Activated CD8-positive, alpha-beta memory T cell treated with anti-CD3 and anti-CD28 coated beads, Interleukin-2, amount 50 U/mL, for 48 hours (primary cell): ENCODE measurements around the gene THRSP.
"Not testable (repeated sequence)": the region's sequence is repeated elsewhere in the genome, so short reads cannot be mapped to it uniquely, and the experiment has no call there.

Experiments used
- DNase-seq: peaks from one replicate; pipeline ENCODE4 v3.0.0-alpha.2; 2020

Gene THRSP, protein sequence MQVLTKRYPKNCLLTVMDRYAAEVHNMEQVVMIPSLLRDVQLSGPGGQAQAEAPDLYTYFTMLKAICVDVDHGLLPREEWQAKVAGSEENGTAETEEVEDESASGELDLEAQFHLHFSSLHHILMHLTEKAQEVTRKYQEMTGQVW

GRCh38 chr11:78063440-78064181 lies at the start of gene THRSP:
Gene THRSP, plus strand, starts transcription at chr11:78063861. Its CDS starts 21 bp downstream, at chr11:78063882.
- DNase-seq = no peak

DNA sequence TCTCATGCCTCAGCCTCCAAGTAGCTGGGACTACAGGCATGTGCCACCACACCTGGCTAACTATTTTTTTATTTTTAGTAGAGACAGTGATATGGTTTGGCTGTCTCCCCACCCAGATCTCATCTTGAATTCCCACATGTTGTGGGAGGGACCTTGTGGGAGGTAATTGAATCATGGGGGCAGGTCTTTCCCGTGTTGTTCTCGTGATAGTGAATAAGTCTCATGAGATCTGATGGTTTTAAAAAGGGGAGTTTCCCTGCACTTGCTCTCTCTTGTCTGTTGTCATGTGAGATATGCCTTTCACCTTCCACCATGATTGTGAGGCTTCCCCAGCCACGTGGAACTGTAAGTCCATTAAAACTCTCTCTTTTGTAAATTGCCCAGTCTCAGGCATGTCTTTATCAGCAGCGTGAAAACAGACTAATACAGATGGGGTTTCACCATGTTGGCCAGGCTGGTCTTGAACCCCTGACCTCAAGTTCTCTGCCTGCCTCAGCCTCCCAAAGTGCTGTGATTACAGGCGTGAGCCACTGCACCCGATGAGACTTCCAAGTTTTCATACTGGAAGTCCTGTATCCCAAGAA lies 48.6 kb upstream of the THRSP start:
- DNase-seq = not testable (repeated sequence)

- DNase-seq = no peak
These were observed 47.8 kb upstream of the THRSP start for GRCh38 chr11:78015878-78016277.

DNA sequence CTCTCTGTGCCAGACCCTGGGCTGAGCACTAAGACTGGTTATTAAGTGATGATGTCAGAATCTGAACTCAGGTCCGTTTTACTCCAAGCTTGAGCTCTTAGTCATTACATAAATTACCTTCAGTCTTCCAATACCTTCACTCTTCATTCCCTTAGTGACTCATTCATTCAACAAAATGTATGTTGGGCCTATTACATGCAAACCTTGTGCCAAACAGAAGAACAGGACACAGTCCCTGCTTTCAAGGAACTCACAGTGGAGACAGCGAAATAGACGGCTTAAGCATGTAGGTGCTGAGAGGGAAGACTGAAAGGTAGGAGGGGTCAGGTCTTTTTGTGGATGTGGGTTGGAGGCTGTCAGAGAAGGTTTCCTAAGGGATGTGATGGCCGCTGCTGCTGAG lies 43.9 kb upstream of the THRSP start:
- DNase-seq = no peak

GRCh38 chr11:78020246-78020645 lies 43.4 kb upstream of the THRSP start:
- no peak for DNase-seq

GRCh38 chr11:78021611-78022010 lies 42.0 kb upstream of the THRSP start:
- DNase-seq = no peak

DNA sequence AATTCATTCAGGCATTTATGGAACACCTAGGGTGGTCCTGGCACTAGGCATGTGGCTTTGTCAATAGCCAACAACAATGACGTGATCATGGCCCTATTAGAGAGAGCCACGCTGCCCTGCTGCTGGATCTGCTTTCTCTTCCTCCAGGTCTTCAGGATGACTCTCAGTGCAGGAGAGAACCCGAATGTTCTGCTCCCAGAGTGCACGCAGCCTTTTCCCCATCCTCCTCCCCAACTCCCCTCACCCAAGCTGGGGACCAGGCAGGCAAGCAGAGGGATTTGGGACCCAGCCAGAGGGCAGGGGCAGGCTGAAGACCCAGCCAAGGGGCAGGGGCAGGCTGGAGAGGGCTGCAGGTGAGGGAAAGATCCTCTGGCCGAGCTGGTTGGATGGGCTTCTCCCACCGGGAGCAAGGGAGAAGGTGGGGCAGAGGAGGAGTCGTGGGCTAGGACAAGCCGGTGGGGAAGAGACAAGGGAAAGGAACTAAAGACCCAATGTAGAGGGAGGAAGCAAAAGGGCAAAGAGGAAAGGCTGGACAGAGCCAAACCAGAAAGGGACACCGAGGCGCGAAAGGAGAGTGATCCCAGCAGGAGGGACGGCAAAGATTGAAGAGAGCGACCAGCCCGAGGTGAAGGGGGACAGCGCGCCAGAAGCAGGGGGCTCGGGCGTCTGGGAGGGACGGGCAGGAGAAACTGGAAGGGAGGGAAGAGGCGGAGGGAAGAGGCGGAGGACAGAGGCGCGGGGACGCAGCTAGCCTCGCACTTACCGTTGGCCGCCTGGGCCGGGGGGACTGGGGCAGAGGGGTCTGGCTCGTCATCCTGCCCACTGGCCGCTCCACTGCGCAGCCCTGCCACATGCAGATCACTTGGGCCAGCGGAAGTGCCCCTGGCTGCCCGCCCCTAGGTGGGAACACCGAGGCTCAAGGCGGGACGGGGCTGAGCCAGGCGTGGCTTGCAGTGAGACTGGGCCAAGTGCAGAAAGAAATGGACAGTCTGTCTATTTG lies 41.0 kb upstream of the THRSP start, which contains the start of gene KCTD14:
KCTD14 (minus strand) TSS at position 880 of the 1,000 bp plus-strand sequence; CDS start at position 853, 27 bp downstream.
- no peak for DNase-seq

GRCh38 chr11:78023426-78023825 lies 40.2 kb upstream of the THRSP start:
- no peak for DNase-seq

- no peak for DNase-seq
These were observed 38.3 kb upstream of the THRSP start for GRCh38 chr11:78025378-78025777.

- DNase-seq = no peak
These were observed 35.9 kb upstream of the THRSP start for GRCh38 chr11:78027759-78028158.

GRCh38 chr11:78028423-78028822 lies 35.2 kb upstream of the THRSP start:
- not testable (repeated sequence) for DNase-seq

GRCh38 chr11:78030429-78031325 lies 33.0 kb upstream of the THRSP start:
- DNase-seq = no peak

DNA sequence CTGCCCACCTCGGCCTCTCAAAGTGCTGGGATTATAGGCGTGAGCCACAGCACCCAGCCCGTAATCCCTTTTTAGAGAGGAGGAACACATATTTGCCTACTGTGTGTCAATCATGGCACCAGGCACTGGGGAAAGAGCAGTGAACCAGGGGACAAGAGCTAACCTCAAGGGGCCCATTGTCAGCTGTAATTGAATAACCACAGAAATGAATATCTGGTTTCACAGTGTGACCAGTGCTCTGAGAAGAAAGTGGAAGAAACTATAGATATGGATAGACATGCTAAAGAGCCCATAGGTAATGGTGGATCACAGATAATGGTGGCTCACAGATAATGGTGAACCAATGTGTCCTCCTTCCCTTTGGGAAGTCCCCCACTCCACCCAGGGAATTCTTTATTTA lies 32.0 kb upstream of the THRSP start:
- DNase-seq = no peak

DNA sequence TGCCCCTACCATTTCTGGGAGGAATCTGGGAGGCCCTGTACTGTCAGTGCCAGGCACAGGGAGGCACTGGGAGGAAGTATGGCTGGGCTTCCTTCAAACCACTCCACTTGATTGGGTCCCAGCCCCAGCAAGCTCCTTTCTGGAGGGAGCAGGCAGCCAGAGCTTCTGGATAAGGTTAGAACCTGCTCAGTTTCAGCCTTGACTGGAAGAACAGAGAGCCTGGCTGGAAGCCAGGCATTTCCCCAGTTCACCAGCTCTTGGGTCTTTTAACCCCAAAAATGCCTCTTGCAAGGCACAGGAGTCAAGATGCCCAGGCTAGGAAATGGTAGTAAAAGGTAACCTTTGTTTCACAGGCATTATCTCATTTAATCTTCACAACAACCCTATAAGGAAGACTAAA lies 31.6 kb upstream of the THRSP start:
- DNase-seq = no peak

DNA sequence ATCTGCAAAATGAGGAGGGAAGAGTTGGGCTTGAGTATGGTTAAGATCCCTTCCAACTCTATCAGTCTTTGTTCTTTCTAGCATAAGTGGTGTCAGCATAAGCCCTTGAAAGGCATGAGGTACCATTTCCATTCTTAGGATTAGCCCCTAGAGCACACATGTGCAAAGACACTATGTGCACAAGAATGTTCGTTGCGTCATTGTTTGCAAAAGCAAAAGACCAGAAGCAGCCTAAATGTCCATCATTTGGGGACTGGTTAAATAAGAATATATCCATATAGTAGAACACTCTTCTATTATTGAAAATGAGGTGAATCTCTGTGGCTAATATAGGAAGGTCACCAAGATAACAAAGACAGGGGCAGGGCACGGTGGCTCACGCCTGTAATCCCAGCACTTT lies 30.6 kb upstream of the THRSP start:
- DNase-seq = no peak

DNA sequence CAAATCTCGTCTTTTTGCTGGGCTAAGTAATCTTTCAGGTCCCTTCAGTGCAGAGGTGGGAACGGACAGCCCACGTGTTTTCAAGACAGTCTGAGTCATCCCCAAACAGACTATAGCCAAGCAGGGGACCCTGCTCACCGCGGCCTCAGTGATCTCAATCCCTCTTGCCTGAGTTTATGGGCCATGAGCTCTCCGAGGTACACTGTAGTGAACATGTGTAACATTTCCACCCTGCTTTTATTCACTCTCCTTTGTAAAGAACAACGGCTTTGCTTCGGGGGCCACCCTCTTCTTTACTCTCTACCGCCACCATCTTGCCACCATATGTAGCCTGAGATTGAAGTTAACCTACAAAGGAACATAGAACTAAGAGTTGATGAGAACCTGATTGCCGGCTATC lies 29.0 kb upstream of the THRSP start:
- DNase-seq = no peak

- DNase-seq = no peak
These were observed 27.3 kb upstream of the THRSP start for GRCh38 chr11:78036313-78036712.

DNA sequence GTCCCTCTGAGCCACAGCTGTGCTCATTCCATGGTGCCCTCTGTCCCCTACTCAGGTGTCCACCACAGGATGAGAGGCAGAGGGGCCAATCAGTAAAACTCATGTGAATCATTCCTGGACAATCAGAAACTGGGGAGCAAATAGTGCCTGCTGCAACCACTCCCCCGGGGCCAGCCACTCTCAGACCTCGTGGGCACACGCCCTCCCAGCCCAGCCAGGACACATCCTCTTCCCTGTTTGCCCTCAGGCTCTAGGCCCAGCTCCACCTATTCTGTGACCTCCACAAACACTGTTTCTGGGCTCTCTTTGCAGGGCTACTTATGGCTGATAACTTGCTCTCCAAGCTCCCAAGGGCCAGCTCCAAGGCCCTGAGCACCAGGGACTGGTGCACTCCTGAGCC lies 26.6 kb upstream of the THRSP start:
- no peak for DNase-seq

GRCh38 chr11:78037825-78038620 lies 25.6 kb upstream of the THRSP start:
- DNase-seq = no peak

- DNase-seq = no peak
These were observed 24.9 kb upstream of the THRSP start for GRCh38 chr11:78038697-78039313.
